DMS53 treated with DMSO at 0.1 percent for 48 hours (cell line): Measurements from ENCODE around the gene CACNA1C.

Source experiments
- DNase-seq: peaks from one replicate; lab custom pipeline; 2025; ENCODE audit not compliant: unreplicated experiment; lab: John Stamatoyannopoulos, UW

Gene CACNA1C

GRCh38 chr12:2562400-2562799, 509.6 kb downstream of the CACNA1C start:
- DNase-seq = no peak

DNA sequence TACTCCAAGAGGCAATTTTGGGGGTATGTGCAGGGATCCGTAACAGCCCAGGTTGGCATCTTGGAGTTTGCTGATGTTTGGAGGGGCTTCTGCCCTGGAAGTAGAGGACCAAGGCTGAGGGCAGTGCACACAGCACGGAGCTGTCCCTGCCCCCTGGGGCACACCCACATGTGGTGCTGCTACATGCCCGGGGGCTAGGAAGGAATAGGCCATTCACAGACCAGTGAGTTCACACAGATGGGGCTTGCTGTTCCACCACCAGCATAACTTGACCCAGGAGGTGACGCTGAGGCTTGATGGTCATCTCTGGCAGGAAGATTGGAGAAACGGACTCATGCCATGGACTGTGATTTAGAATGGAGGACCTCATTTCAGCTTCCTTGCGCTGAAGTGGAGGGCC, 510.9 kb downstream of the CACNA1C start:
- no peak for DNase-seq

DNA sequence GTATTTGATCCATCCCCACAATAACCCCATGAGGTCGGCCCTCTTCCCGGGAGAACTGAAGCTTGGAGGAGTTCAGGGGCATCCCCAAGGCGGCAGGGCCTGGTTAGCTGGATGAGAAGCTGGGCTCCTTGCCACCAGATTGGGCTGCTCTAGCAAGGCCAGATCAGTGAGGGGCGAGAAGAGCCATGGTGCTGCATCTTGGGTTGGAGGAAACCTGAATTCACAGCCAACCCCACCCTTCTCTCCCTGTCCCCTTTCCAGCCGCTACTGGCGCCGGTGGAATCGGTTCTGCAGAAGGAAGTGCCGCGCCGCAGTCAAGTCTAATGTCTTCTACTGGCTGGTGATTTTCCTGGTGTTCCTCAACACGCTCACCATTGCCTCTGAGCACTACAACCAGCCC, 513.4 kb downstream of the CACNA1C start:
- DNase-seq = no peak

GRCh38 chr12:2567711-2568110, 514.9 kb downstream of the CACNA1C start:
- DNase-seq = no peak

GRCh38 chr12:2570562-2570961, 517.8 kb downstream of the CACNA1C start:
- DNase-seq = no peak

GRCh38 chr12:2574355-2574935, 521.7 kb downstream of the CACNA1C start:
- DNase-seq = no peak

- DNase-seq = no peak
Measured at GRCh38 chr12:2575245-2575644, 522.5 kb downstream of the CACNA1C start.

DNA sequence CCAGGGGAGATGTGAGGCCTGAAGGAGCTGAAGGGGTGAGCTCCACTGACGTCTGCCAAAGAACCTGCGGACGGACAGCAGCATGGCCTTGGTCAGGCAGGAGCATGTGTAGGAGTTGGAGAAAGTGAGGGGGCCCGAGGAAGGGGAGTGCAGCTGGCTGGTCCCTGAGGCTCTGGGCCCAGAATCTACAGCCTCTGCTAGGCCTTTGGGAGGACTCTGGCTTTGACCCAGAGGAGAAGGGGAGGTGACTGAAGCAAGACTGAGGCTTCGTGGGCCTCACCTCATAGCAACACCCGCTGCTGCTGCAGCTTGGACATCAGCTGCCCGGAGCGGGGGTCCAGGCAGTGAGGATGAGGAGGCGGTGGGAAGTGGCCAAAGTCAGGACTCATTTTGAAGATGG, 525.4 kb downstream of the CACNA1C start:
- DNase-seq = no peak

DNA sequence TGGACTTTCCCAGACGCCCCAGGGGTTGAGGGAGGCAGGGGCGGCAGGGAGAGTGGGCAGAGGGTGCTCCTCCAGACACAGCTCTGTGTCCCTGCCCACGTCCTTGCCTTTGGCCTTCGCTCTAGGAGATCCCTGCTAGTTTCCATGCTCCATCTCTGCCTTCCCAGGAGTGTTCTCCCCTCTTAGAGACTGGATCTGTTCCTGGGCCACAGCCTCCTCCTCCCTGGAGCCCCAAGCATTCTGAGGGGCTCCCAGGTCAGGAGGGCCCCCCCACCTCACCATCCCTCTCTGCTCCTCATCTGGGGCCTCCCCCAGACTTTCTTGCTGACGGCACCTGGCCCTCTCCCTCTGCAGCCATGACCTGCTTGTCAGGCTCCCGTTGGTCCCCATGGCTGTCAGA, 526.0 kb downstream of the CACNA1C start:
- DNase-seq = no peak

DNA sequence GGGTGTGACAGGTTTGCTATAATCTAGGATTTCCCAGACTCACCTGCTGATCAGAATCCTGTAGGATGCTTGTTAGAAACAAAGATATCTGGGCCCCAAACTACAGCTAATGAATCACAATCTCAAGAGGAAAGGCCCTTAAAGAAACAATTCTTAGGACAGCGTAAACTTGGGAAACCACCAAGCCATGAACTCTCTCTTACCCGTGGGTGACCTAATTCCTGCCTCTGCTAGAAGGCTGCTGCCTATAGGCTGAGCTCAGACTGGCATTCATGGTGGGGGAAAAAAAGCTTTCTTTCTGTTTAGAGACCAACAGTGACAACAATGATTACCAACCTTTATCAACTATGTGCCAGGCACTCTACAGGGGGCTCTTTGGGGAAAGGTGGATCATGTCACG, 528.0 kb downstream of the CACNA1C start:
- no peak for DNase-seq

DNA sequence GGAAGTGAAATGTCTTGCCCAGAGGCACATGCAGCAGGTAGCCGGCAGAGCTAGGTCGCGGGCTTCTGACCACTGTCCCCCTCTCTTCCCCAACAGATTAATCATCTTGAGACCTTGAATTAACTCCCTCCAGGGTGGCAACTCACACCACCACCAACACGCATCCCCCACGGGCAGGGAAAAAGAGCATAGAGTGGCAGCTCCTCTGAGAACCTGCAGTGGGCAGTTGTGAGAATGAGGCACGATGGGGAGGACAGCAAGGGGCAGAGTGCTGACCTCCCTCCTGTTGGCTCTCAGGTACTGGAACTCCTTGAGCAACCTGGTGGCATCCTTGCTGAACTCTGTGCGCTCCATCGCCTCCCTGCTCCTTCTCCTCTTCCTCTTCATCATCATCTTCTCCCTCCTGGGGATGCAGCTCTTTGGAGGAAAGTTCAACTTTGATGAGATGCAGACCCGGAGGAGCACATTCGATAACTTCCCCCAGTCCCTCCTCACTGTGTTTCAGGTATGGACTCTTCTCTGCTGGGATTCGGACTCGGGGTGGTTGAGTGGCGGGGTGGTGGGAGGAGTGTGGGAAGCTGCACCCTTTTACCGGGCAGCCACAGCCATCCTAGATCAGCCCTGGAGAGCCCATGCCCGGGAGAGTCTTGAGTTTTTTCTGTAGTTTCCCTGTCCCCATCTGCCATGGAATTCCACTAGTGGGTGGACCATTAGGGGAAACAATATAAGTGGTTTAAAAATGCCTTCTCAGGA, 528.7 kb downstream of the CACNA1C start:
- no peak for DNase-seq

- DNase-seq = no peak
Measured at GRCh38 chr12:2582631-2583030, 529.8 kb downstream of the CACNA1C start.

DNA sequence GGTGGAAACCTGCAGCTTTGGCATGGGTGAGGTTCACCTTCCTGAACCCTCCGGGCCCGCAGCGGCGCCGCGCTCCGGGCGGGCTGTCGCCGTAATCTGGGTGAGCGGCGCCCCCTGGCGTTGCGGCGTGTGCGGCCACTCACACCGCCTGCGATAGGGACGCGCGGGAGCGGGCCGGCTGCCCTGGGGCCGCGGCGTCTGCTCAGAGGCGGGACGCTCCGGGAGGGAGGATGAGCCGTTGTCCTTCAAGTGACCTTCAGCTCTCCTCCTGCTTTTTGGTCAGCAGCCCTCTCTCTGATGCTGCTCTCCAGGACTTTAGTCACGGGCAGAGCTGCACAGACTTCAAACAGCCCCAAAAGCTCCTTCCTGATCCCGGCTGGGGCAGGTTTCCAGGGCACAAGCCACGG, 530.3 kb downstream of the CACNA1C start:
- DNase-seq = peak; percentile 17

DNA sequence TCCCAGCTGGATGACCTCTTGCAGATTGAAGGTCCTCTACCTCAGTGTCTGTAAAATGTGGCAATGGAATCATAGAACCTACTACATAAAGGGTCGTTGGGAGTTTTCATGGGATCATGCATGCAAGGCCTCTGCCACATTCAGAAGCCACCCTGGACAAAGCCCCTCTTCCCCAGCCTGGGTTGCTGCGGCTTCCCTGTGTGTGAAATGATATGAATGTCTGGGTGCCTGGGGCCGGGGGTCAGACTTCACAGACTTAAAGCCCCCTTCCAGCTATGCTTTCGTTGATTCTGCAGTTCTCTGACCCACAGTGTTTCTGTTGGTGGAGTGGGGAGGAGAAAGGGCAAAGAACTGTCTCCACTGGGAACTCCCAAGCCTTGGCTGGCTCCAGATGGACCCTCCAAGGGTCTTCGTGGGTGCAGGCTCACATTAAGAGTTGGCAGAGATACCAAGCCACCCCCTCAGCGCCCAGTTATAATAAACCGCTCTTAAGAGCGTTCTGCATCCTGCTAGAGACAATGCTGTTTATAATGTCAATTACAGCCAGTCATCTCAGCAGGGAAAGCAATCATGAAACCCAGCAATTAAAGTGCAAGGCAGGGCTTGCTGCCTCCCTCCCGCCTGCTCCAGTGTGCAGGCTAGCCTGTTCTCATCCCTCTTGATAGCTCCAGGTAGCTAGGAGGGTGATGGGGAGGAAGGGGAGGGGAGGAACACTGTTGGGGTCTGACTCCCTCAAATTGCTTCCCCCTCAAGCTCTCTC, 531.0 kb downstream of the CACNA1C start:
- no peak for DNase-seq

DNA sequence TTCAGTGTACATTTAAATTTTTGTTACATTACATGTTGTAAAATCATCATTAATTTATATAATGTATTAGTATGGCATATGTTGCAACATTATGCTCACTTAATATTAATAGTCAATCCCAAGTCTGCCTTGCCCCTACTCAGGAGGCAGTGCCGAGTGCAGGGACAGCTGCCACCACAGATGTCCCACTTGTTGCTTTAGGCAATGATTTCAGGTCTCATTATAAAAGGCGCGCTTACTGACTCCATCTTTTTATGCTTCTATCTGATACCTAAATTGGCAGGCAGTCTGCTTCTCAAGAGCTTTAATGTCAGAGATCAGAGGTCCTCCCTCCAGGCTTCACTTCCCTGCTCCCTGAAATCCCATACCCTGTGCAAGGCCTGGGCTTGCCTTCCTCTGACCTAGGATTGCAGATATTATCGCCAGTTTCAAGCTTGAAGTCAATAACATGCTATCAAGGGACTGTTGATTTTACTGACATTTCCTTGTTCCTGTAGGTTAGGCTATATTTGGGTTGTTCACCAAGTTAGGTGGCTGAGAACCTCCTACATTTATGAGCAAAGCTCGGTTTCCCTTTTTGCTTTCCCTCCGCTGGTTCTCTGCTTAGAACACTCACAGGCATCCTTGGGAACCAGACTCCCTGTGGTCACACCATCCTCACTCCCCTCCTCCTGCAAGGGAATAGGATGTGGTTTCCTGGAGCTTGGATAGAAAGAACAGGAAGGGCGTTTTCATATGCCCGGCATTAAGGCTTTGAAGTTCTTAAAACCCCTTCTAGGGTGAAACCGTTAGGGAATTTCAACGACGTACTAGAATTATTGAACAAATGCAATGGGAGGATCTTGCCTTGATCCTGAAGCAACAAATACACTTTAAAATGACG, 533.6 kb downstream of the CACNA1C start:
- no peak for DNase-seq

- DNase-seq = no peak
Measured at GRCh38 chr12:2588345-2588744, 535.6 kb downstream of the CACNA1C start.

- DNase-seq = no peak
Measured at GRCh38 chr12:2589381-2589780, 536.6 kb downstream of the CACNA1C start.

GRCh38 chr12:2593045-2593444, 540.3 kb downstream of the CACNA1C start:
- DNase-seq = no peak

DNA sequence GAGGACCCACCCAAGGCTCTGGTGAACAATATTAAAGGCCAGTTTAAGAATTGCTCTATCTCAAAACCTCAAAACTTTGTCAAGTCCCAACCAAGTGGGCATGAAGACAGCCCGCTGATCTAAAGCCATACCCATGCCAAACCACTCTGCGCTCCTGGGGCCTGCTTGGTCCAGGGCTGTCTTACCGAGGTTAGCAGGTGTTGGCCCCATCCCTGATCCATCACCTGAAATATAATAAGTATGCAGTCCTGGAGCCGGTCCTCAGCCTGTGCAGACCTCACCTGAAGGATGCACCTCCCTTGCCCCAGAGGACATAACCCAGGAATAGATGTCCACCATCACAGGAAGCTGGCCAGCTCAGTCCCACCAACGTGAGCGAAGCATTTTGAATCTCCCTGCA, 543.7 kb downstream of the CACNA1C start:
- no peak for DNase-seq

- no peak for DNase-seq
Measured at GRCh38 chr12:2605301-2605700, 552.5 kb downstream of the CACNA1C start.

DNA sequence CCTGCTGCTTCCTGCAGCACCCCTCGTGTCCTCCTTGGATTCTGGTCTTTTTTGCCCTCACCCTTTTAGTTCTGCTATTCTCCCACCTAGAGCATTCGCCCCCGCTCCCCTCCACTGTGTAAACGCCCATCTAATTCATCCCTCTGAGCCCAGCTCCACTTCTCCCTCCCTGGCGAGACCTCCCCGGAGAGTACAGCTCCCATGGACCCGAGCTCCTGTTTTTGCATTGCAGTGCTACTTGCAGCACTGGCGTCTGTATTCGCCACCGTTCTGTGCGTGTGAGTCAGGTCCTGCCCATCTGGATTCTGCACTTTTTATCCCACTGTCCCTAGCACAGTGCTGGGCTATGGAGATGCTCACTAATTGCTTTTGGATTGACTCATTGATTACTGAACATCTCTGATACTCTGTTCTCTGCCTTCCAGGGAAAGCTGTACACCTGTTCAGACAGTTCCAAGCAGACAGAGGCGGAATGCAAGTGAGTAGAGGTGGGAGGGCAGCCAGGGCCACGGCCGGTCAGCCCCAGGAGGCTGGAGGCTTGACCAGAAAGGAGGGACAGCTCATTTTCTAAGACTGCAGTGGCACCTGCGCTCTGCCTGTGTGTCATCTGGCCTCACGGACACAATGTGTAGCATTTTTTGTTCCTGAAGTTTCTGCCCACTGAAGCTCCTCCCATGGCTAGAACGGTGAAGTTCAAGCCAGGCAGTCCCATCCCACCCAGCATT, 553.6 kb downstream of the CACNA1C start:
- no peak for DNase-seq
